ENCODE measurements around the gene SMOC1. TPM values are rescaled to one million over a fixed set of nuclear protein-coding genes. Genes with fewer than 3 reads are reported as not detected.

Gene SMOC1
- polyA plus RNA-seq, 1 experiment, result not detected

DNA sequence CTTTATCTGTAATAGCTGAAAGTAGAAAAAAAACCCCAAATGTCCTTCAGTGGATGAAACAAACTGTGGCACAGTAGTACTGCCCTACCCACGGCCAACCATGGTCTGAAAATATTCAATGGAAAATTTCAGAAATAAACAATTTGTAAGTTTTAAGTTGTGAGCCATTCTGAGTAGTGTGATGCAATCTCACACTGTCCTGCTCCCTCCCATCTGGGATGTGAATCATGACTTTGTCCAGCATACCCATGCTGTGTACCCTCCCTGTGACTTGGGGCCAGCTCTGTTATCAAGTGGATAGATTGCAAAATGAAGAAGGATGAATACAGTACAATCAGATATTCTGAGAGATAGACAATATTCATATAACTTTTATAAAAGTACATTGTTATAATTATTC, 106.2 kb downstream of the SMOC1 start:
- Histone ChIP-seq H3K4me3 (ENCODE audit: low read depth, low read length) (no peak overlapping the region), H3K36me3 (ENCODE audit: control insufficient read depth, insufficient read depth, low read length) (no peaks in the 10 kb centered on the region), H3K27me3 (ENCODE audit: control insufficient read depth, insufficient read depth, low read length) (no peaks in the 10 kb centered on the region)
- ChIA-PET POLR2A (no interaction called here), CTCF (interaction anchor here (1.6 kb wide), 1 partner anchor 42 kb away, joined by 4 read pairs; no protein-coding TSS in a partner anchor)
- DNase-seq (ENCODE audit: low read depth), result no peak
- TF ChIP-seq CTCF (IDR thresholded peaks at IDR 0.05; ENCODE audit: insufficient read depth, low read depth, low read length), result no peak

DNA sequence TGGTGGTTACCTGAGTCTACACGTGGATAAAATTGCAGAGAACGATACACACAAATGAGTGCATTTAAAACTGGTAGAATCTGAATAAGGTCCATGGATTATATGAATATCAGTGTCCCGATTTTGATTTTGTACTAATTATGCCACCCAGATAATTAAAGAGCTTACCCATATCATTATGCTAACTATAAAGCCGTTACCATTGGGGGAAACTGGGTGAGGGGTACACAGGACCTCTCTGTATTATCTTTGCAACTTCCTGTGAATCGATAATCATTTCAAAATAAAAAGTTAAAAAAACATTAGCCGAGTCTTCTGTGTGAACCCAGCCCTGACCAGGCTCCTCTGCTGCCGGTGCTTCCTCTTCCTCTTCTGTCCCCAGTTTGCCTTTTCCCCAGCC, 107.1 kb downstream of the SMOC1 start:
- CTCF ChIA-PET, result no interaction called here
- H3K36me3 ChIP-seq (ENCODE audit: control insufficient read depth, insufficient read depth, low read length), result no peaks in the 10 kb centered on the region
- no peaks in the 10 kb centered on the region for H3K27me3 ChIP-seq (ENCODE audit: control insufficient read depth, insufficient read depth, low read length)
- no peak overlapping the region for H3K4me3 ChIP-seq (ENCODE audit: low read depth, low read length)
- DNase-seq (ENCODE audit: low read depth), result no peak
- POLR2A ChIA-PET, result no interaction called here
- no peak for TF ChIP-seq CTCF (IDR thresholded peaks at IDR 0.05; ENCODE audit: insufficient read depth, low read depth, low read length)

DNA sequence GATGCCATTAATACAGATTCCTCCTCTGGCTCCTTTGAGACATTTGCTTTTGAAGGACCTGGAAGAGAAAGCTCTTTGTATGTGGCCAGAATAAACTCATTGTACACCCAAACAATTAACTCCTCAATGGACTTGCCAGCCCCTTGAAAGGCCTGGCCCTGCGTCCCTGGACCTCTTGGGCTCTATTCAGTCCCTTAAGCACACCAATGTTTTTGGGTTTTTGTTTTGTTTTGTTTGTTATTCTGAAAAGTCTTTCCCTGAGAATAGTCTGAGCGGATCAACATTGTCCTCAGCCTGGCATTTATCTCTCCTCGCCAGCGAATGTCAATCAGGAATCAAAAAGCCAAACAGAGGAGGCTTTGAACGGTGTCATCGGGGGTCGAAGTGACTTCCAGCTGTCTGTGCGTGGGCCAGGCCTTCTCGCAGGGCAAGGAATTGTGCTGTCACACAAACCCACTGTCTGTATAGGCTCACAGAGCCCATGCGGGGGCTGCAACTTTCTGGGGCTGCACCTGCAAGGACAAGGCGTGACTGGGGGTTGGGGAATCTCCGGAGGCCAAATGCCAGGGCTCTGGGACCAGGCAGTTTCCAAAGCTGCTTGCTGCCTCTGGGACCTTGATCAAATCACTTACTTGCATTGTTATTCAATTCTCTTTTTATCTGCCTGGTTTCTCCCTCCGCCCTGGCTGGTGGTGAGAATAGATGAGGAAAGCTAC, 108.3 kb downstream of the SMOC1 start:
- CTCF ChIA-PET, result no interaction called here
- H3K27me3 ChIP-seq (ENCODE audit: control insufficient read depth, insufficient read depth, low read length), result no peaks in the 10 kb centered on the region
- POLR2A ChIA-PET, result no interaction called here
- H3K36me3 ChIP-seq (ENCODE audit: control insufficient read depth, insufficient read depth, low read length), result no peaks in the 10 kb centered on the region
- no peak overlapping the region for H3K4me3 ChIP-seq (ENCODE audit: low read depth, low read length)
- no peak for DNase-seq (ENCODE audit: low read depth)
- no peak for TF ChIP-seq CTCF (IDR thresholded peaks at IDR 0.05; ENCODE audit: insufficient read depth, low read depth, low read length)

- ChIA-PET POLR2A (no interaction called here), CTCF (no interaction called here)
- H3K36me3 ChIP-seq (ENCODE audit: control insufficient read depth, insufficient read depth, low read length), result no peaks in the 10 kb centered on the region
- no peak for DNase-seq (ENCODE audit: low read depth)
- no peak overlapping the region for H3K4me3 ChIP-seq (ENCODE audit: low read depth, low read length)
- no peak for TF ChIP-seq CTCF (IDR thresholded peaks at IDR 0.05; ENCODE audit: insufficient read depth, low read depth, low read length)
- H3K27me3 ChIP-seq (ENCODE audit: control insufficient read depth, insufficient read depth, low read length), result no peaks in the 10 kb centered on the region
Measured at GRCh38 chr14:69988979-69989378, 109.8 kb downstream of the SMOC1 start.

GRCh38 chr14:69989622-69990021, 110.4 kb downstream of the SMOC1 start:
- Histone ChIP-seq H3K4me3 (ENCODE audit: low read depth, low read length) (no peak overlapping the region), H3K27me3 (ENCODE audit: control insufficient read depth, insufficient read depth, low read length) (no peaks in the 10 kb centered on the region), H3K36me3 (ENCODE audit: control insufficient read depth, insufficient read depth, low read length) (no peaks in the 10 kb centered on the region)
- DNase-seq (ENCODE audit: low read depth), result no peak
- CTCF ChIA-PET, result no interaction called here
- no peak for TF ChIP-seq CTCF (IDR thresholded peaks at IDR 0.05; ENCODE audit: insufficient read depth, low read depth, low read length)
- POLR2A ChIA-PET, result no interaction called here
